Astrocyte of the cerebellum (primary cell): ENCODE results near the gene ATG5.

Experiments
- DNase-seq: peaks from one replicate; pipeline ENCODE4 v3.0.0-alpha.2; 2011; ENCODE audit warnings: low read depth
- H3K4me3 ChIP-seq: 2 replicates; pipeline ENCODE4 v1.5.1; 2011; ENCODE audit warnings: mild to moderate bottlenecking, low read depth, low read length, moderate library complexity
- in situ Hi-C: cut with HindIII; loops from 2 replicates; pipeline ENCODE4 v1.10.0; 2017; ENCODE audit warnings: low sequenced_read_pairs
- TF ChIP-seq, protein P1 (sequence below): IDR thresholded peaks from 2 replicates; pipeline ENCODE4 v1.5.1; 2012; ENCODE audit warnings: low read length, low read depth, moderate library complexity, mild to moderate bottlenecking; ENCODE audit errors: missing control alignments

Gene ATG5

DNA sequence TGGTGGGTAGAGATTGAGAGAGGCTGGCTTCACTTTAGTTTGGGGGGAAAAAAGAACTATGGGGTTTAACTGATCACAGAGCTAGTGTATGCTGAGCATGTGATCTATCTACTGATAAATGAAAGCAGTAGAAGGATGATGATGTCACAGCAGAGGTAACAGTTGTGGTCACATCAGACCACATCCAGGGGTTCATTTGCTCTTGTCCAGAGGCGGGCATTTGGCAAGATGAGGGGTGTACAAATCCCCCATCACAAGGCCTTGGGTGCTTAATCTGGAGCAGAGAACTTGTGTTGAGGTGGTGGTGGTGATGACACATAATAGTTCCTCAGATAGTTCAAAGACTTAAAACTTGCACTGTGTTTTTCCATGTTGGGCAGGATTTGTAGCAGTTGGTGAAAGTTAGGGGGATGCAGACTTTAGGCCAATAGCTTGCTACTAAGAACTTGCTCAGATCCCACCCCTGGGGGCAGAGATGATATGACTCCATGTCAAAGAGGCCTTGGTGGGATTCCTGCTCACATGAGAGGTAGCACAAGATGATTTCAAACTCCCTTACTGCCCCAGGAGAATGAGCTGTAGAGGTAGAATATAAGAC, 176.0 kb downstream of the ATG5 start:
- TF ChIP-seq, protein P1, sequence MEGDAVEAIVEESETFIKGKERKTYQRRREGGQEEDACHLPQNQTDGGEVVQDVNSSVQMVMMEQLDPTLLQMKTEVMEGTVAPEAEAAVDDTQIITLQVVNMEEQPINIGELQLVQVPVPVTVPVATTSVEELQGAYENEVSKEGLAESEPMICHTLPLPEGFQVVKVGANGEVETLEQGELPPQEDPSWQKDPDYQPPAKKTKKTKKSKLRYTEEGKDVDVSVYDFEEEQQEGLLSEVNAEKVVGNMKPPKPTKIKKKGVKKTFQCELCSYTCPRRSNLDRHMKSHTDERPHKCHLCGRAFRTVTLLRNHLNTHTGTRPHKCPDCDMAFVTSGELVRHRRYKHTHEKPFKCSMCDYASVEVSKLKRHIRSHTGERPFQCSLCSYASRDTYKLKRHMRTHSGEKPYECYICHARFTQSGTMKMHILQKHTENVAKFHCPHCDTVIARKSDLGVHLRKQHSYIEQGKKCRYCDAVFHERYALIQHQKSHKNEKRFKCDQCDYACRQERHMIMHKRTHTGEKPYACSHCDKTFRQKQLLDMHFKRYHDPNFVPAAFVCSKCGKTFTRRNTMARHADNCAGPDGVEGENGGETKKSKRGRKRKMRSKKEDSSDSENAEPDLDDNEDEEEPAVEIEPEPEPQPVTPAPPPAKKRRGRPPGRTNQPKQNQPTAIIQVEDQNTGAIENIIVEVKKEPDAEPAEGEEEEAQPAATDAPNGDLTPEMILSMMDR = no peak
- DNase-seq = no peak
- no peak overlapping the region for H3K4me3 ChIP-seq
- in situ Hi-C loops = no loop called here

DNA sequence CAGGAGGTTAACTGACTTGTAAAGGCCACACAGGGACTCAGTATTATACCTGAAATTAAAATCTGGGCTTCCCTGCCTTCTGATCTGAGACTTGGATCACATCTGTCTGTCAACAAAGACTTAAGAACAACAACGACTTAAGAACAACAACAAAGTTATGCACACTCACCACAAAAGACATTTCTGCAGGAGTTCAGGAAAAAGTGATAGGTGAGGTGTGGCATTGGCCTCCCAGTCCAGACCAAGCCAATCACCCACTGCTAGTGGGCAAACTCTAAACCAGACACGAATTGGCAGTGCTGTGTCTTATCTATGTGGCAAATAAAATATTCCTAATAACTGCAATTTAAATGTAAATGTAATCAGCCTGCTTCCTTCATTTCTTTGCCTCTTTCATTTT, 178.1 kb downstream of the ATG5 start:
- TF ChIP-seq, protein P1 = no peak
- no peak overlapping the region for H3K4me3 ChIP-seq
- no peak for DNase-seq
- in situ Hi-C loops = no loop called here

DNA sequence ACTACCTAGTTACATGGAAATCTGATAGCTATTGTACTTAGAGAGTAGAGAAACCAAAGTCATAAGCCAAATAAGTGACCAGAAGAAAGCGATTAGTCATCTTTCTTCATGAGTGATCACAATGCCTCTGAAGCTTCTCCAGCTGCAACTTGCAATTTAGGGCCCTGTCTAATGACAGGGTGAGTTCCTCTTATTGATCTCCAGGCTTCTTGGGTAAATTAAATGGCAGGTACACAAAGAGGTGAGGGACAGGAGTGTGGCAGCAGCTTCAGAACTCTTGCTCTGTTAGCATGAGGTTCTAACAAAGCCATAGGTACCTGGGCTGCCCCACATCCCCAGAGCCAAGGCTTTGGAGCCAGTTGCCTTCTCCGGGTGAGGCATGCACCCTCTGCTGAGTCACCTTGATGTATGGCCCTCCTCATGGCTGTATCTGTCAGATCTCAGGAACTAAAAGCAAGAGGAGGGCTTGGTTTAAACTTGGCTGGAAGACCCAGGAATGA, 178.7 kb downstream of the ATG5 start:
- no peak overlapping the region for H3K4me3 ChIP-seq
- DNase-seq = no peak
- in situ Hi-C loops = no loop called here
- TF ChIP-seq, protein P1 = no peak

DNA sequence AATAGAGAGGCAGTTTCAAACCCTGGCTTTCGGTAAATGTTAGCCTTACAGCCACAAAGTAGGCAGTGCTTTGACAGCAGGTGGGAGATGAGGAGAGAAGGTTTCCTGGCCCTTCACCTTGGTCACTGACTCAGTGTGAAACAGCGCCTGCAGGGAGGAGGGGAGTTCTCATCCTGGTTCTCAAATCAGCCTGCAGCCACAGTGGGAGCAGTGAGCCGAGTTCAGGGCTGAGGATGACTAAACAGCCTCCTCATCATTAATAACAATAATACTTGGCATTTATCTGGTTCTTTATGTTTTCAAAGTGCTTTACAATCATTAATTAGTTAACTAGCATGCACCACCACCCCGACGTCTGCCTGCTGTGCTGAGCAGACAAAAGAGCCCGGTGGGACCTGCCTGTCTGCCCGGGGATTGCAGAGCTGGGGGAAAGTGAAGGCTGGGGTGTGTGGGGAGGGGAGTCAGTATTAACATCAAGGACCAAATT, 179.8 kb downstream of the ATG5 start:
- TF ChIP-seq, protein P1 = no peak
- H3K4me3 ChIP-seq = no peak overlapping the region
- in situ Hi-C loops = no loop called here
- no peak for DNase-seq

DNA sequence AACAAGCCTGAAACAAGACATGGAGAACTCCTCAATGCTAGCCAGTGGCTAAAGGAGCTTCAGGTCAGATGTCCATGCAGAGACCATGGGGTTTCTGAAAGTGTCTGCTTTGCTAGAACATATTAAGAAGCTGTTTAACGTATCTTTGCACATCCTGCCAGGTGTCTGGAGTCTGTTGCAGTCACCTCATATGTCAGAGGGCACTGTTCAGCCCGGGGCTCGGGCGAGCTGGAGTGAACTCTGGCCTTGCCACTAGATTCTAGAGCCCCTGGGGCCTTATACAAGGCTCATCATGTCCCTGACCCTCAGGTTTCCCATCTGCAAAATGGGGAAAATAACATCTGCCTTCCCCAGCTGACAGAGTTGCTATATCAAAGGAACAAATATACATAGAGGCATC, 180.4 kb downstream of the ATG5 start:
- no peak overlapping the region for H3K4me3 ChIP-seq
- TF ChIP-seq, protein P1 = no peak
- in situ Hi-C loops = no loop called here
- no peak for DNase-seq

DNA sequence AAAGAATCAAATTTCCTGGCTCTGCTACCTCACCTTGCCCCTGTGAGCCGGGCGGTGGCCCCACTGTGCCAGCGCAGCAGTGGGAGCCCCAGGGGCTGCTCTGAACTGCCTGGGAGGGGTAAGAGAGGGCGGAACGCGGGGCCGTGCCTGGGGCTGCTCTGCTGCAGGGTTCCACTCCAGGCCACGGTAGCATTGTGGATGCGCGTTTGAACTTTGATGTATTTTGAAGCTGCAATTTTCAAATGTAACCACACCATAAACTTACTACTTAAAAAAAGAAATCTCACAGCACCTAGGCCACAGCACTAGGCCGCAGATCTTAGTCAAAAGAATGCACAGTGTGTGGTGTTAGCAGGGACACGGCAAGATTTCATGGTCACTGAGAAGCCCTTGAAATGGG, 181.9 kb downstream of the ATG5 start:
- TF ChIP-seq, protein P1 = no peak
- no peak for DNase-seq
- no peak overlapping the region for H3K4me3 ChIP-seq
- in situ Hi-C loops = no loop called here
